ENCODE results near the gene MMEL1. TPM values are rescaled to one million over a fixed set of nuclear protein-coding genes. Genes with fewer than 3 reads are reported as not detected.
"Not testable (repeated sequence)": the region's sequence is repeated elsewhere in the genome, so short reads cannot be mapped to it uniquely, and the experiment has no call there.

MMEL1 gene
- total RNA-seq, 1 experiment from 2014 or later: 2.8 TPM

DNA sequence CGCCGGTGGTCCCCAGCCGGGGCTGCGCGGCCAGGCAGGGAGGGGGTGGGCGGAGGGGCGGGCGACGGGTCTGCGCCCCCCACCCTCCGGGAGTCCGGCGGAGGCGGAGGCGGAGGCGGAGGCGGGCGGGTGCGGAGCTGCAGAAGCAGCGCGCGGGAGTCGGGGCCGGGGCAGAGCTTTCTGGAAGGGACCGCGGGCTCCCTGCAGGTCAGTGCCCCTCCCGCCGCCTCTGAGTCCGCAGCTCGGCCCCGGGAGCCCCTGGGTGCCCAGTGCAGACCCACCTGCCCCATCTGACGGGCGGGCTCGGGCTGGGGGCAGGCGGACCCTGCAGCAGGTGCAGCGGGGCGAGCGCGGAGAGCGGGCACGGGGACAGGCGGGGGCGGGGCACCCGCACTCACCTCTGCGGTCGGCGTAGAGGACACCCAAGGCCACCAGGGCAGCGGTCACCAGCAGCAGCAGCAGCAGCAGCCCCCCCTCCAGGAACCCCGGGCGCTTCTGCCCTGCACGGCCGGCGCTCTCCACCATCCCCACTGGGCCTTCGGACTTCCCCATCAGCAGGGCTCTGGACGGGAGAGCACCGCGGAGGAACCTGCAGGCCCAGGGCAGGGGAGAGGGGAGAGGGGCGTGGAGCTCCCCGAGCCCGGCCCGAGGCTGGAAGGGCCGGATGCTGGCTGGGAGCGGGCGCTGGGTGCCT lies 3.7 kb downstream of the MMEL1 start:
- no peak for DNase-seq (ENCODE audit: low read depth)

DNA sequence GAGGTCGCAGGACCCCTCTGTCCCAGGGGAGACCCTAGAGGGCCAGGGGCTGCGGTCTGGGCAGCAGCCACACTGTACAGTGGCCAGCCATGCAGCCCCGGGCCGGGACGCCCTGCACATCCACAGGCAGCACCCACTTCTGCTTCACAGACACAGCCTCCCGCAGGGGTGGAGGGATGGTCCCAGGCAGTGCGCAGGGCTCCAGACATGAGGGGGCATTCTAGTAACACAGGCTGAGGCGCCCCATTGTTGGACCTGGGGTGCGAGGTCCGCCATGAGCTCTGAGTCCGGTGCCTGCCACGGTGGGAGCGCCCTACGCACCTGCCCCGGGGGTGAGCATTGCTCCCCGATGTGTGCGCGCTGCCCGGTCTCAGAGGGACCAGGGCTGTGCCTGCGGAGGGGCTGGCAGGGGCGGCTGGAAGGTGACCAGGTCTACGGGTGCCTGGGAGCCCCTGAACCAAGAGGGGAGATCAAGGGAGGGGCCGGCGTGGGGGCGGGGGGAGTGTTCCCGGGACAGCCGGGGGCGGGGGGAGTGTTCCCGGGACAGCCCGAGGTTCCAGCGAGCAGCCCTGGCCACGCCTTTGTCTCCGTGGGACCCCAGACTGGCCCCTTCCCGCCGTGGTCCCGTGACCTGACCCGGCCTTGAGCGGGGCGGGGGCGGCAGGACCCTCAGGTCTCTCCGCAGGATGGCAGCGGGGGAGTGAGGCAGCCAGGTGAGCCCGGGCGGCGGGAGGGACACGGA lies 4.5 kb downstream of the MMEL1 start:
- no peak for DNase-seq (ENCODE audit: low read depth)

DNA sequence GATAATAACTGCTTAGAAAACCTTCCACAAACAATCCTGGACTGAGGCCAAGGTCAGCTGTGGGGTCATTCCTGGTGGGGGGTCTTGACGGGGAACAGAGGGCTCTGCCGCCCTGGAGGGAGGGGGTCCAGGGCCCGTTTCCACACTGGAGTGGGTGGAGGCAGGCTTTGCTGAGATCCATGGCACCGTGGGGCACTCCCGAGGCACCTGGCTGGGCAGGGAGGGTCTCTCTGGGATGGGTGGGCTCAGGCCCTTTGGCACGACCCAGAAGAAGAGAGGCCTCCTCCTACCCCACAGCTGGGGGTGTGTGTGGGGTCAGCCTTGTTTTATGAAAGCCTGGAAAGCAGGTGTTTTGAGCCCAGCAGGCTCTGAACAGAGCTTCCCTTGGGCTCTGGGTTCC lies 5.1 kb downstream of the MMEL1 start:
- no peak for DNase-seq (ENCODE audit: low read depth)

DNA sequence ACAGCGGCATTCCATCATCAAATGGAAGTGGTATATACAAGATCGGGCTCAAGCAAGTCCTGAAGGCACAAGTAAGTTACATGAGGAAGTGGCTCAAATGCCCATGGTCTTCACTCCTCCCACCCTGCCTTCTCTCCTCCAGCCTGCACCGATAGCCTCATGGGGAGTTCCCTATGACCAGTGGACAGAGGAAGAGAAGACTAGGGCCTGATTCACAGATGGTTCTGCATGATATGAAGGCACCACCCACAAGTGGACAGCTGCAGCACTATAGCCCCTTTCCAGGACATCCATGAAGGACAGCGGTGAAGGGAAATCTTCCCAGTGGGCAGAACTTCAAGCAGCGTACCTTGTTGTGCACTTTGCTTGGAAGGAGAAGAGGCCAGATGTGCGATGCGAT lies 7.1 kb downstream of the MMEL1 start:
- not testable (repeated sequence) for DNase-seq (ENCODE audit: low read depth)

DNA sequence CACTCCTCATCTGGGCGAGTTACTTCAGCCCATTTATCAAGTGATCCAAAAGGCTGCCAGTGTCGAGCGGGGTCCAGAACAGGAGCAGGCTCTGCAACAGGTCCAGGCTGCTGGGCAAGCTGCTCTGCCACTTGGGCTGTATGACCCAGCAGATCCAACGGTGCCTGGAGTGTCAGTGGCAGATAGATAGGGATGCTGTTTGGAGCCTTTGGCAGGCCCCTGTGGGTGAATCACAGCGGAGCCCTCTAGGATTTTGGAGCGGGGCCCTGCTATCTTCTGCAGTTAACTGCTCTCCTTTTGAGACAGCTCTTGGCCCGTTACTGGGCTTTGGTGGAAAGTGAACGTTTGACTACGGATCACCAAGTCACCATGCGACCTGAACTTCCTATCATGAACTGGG lies 7.5 kb downstream of the MMEL1 start:
- DNase-seq (ENCODE audit: low read depth): no peak

DNA sequence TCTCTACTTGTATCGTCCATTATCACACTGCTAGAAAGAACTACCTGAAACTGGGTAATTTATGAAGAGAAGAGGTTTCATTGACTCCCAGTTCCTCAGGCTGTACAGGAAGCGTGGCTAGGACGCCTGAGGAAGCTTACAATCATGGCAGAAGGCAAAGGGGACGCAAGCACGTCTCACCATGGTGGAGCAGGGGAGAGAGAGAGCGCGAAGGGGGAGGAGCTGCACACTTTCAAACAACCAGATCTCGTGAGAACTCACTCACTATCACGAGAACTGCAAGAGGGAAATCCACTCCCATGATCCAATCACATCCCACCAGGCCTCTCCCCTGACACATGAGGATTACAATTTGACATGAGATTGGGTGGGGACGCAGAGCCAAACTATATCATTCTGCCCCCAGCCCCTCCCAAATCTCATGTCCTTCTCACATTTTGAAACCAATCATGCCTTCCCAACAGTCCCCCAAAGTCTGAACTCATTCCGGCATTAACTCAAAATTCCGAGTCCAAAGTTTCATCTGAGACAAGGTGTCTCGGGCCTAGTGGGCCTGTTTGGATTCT lies 8.0 kb downstream of the MMEL1 start:
- no peak for DNase-seq (ENCODE audit: low read depth)

DNA sequence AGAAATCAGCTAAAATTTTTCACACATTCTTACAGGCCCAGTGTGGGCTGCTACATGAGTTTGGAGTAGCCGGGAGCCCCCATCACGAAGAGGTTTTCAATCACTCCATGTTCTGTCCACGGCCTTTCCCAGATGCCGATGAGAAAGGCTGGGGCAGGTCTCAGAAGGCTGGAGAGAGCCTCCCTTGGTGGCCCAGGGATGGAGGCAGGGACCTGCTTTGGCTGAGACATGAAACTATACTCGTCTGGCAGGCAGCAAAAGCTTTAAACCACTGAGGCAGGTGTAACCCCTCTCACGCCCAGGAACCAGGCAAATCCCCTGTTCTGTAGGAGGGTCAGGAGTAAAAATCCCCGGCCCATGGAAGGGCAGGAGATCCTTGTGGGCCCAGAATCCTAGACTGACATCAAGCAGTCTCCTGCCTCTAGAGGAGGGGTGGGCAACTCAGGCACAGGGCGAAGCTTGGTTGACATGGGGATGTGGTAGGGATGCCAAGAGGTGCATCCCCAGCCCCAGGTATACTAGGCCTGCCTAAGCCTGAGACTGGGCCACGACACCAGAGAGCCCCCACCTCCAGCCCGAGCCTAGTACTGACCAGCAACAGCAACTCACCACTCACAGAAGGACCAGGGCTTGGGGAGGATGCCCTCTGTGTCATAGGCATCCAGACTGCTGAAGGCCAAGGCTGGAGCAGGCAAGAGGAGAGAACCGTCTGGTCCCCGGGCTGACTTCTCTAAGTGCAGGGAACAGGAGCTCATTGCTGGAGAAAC lies 9.1 kb downstream of the MMEL1 start:
- DNase-seq (ENCODE audit: low read depth): no peak

DNA sequence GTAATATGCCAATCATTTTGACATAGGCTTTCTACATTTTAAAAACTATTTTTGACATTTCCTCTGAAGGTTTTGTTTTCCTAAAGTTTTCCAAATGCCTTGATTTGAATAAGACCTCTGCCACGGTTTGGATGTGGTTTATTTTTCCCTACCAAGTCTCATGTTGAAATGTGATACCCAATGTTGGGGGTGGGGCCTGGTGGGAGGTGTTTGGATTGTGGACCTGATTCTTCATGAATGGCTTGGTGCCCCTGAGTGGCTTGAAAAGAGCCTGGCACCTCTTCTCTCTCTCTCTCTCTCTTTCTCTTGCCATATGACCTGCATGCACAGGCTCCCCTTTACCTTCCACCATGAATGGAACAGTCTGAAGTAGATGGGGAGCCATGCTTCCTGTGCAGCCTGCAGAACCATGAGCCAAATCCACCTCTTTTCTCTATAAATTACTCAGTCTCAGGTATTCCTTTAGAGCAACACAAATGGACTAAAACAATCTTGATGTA lies 14.8 kb downstream of the MMEL1 start:
- no peak for DNase-seq (ENCODE audit: low read depth)

DNA sequence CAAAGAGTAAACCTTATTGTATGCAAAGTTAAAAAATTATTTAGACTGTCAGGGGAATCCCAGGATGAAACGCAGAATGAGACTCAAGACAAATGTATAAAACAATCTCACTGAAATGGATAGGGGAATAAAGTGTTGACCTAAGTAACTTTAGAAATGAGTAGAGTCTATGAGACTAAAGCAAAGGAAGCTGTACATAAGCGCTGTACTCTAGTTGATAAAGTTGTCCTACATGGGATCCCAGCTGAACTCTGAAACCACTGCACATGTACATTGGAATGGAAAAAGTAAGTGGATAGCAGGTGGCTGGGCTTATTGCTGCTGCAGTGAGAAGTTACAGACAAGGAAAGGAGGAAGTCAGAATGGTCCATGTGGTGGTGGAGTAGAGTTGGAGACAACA lies 18.7 kb downstream of the MMEL1 start:
- no peak for DNase-seq (ENCODE audit: low read depth)

DNA sequence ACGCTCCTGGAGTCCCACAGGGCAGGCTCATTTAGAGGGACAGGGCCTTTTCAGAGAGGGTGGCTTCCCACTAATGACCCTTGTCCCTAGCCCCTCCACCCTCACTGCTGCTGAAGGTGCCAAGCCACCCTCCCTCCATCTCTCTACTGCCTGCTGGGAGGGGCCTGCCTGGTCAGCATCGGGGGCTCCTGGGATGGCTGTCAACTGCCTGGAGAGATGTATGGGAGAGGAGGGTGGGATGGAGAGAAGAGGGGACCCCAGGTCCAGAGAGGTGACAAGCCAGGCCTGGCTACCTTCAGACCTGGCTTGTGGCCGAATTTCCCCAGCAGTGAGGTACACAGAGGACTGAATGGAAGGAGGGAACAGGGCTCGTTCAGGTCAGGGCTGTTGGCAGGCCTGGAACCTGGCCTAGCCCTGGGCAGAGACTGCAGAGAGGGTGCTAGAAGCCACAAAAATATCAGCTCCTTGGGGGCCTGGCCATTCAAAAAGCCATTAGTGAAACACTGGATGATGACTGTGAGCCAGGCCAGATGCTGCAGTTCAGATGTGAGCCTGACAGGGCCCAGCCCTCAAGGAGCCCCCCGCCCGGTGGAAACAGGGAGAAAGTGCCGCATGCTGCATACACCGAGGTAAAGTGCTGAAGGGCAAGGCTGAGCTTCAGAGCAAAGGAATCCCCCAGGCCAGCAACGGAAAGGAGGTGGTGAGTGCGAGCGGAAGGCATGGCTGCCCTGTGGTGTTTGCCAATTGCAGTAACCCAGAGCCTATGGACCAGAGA lies 20.0 kb downstream of the MMEL1 start:
- no peak for DNase-seq (ENCODE audit: low read depth)

DNA sequence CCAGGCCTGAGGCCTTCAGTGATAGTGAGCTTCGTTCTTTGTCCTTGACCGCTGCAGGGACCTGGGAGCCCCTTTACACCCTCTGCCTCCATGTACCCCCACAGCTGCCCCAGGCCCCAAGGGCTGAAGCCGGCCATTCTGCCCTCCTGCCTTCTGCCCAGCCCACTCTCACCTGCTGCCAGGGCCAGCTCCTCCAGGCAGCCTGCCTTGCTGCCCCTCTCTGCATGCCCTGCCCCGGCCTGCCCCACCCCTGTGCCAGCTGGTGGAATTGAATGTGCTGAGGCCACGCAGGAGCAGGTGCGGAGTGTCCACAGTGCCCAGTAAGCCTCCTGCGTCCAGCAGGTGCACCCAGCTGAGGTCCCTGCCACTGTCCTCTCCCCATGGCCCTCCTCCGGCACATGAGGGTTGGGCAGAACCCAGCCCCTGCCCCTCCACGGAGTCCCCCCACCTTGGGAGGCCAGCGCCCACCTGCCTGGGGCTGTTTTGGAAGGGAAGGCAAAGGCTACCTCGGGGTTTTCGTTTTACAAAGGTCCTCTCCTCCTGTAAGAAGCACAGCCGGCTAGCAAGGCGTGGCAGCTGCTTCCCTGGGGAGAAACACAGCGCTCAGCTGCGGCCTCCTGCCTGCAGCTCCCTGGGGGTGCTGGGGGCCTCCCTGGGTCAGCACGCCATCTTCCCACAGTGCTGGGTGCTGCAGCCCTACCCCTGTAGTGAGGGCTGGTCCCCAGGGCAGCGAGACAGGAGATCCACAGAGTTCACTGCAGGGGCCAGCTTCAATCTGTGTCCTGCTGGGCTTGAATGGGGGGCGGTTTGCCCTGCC lies 21.0 kb downstream of the MMEL1 start:
- DNase-seq (ENCODE audit: low read depth): no peak

DNA sequence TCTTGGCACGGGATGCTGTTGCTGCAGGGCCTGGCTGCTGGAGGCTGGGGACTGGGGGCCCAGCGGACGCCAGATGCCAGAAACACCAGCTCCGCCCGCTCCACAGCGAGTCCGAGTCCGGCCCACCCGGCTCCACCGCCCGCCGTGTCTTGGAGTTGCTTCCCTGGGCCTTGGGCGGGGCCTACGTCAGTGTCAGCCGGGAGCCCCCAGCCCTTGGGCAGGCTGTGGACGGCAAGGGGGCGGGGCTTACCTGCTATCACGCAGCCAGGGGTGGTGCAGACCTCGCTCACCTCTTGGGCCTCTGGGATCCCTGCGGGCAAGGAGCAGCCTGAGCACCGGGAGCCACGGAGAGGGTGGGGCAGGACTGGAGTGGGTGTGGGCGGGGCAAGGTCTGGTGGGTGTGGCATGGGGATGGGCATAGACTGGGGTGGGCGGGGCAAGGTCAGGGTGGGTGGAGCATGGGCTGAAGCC lies 21.8 kb downstream of the MMEL1 start:
- DNase-seq (ENCODE audit: low read depth): peak; percentile 6

DNA sequence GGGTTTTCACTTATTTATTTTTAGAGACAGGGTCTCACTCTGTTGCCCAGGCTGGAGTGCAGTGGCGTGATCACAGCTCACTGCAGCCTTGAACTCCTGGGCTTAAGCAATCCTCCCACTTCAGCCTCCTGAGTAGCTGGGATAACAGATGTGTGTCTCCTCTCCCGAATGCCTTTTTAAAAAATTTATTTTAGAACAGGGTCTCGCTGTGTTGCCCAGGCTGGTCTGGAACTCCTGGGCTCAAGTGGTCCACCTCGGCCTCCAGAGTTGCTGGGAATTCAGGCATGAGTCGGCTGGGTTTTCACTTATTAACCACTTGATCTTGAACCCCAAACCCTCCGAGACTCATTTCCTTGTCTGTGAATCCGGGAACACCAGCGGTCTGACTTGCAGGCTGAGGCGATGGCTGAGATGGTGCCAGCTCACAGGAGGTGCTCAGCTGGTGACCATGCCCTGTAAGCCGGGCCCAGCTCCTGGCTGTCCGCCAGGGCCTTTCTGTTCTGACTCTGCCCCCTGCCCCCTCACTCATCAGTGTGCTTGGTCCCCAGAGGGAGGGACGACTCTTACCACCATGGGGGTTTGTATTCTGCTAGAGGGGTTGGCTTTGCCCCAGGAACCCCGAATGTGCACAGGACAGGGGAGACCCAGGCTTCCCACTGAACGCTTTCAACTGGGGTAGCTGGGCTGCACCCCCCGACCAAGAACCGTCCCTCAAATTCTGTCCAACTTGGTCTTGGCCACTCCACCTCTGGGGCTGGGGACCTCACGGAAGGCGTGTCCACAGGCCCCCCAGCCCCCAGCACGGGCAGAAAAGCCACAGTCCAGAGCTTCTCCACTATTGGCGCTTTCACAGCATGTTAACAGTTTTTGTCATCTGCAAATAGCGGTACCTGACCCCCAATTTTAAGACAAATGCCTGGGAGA lies 22.5 kb downstream of the MMEL1 start:
- no peak for DNase-seq (ENCODE audit: low read depth)

DNA sequence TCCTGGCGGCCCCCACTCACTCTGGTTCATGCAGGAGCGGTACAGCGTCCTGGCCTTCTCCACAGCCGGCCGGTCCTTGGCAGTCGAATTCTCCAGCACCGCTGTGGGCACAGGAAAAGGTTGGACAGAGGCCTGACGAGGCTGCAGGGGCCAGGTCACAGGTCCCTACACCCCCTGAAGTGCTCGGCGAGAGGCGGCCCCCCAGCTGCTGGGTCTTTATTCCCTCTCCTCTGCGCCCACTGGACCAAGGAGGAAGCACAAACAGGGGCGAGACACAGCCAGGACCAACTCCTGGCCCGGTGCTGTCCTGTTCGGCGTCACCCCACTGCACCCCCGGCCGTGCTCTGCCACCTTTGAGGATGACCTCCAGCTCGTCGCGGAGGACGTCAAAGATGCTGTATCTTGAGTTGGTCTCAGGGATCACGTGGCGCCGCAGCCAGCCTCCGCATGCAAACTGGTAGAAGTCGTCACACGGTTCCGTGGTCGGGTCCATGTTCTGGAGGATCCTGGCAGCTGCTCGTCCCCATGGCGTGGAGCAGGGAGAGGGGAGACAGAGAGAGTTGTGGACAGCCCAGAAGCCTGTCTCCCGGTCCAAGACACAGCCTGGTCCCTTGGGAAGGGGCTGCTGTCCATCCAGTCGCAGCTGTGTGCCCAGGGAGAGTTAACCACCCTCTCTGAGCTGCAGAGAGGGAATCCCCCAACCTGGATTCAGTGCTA lies 23.3 kb downstream of the MMEL1 start:
- no peak for DNase-seq (ENCODE audit: low read depth)

DNA sequence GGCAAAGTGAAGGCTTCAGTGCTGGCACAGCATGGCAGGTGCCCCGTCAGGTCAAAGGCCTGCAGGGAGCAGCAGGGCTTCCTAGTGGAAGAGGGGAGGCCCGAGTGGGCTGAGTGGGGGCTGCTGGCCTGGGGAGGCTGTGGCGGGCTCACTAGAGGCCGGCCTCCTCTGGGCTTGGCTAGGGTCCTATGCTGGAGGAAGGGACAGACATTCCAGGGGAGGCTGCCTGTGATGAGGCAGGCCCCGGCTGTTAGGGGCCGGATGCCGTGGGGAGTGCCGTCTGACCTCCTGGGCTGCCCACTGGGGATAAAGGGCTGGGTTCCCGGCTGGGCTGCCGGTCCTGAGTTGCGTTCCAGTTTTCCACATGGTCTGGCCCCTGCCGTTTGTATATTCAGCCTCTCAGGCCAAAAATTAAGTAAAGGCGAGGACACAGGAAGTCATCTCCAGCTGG lies 25.1 kb downstream of the MMEL1 start:
- no peak for DNase-seq (ENCODE audit: low read depth)

DNA sequence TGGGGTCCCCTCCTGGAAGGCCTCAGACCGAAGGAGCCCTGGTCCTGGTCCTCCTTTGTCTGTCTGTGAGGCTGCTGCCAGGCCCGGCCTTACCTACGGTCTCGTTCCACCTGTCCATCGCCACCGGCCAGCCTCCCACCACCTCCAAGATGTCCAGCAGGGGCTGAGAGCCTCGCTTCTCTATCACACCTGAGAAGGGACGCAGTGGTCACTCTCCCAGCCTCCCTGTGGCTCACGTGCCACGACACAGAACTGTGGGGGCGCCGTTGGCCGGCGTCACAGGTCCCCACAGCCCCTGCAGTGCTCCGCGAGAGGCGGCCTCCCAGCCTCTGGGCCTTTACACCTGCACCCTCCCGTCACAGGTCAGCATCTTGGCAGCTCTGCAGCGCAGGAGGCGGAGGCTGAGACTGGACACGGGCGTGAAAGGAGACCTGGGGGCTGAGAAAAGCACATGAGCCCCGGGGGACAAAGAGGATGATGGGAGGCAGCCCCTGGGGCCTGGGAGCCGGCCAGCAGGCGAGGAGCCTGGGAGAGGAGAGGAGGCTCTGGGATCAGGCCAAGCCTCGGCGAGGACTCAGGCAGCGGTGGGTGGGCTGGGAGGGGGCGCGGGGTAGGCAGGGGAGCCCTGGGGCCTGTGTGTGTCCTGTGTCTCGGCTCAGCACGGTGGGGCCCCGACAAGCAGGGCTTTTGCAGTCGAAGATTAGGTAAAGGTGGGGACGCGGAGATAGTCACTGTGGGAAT lies 25.8 kb downstream of the MMEL1 start:
- no peak for DNase-seq (ENCODE audit: low read depth)

DNA sequence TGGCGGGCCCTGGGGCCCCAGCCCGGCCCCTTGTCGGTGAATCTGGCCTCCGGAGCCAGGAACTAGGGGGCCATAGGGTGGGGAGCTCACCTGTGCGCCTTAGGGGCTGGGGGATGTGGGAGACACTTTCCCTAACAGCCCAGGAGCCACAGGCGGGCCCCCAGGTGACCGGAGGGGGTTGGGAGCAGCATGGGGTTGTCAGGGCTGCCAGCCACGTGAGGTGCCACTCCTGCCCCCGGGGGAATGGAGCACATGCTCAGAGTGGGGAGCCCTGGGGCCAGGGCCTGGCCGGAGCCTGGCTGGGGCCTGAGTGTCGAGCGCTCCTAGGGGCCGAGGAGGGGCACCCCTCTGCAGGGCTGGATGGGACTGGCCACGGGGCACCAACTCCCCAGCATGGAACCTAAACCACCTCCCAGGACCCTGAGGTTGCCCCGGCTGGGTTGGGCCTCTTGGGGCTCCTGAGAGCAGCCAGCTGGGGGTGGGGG lies 26.4 kb downstream of the MMEL1 start:
- no peak for DNase-seq (ENCODE audit: low read depth)

Data from RPMI7951 (cell line).